ENCODE data around the gene CETN1.

- TF ChIP-seq ZNF425 (CRISPR knock-in tag; conservative IDR thresholded peaks at IDR 0.05) (no peak), CTCF (IDR thresholded peaks at IDR 0.05) (no peak), ZNF138 (CRISPR knock-in tag; conservative IDR thresholded peaks at IDR 0.05) (no peak), SP1 (CRISPR knock-in tag; conservative IDR thresholded peaks at IDR 0.05) (no peak), ESRRA (CRISPR knock-in tag; IDR thresholded peaks at IDR 0.05; ENCODE audit: borderline replicate concordance) (no peak), ATF2 (CRISPR knock-in tag; IDR thresholded peaks at IDR 0.05; ENCODE audit: borderline replicate concordance, low read depth) (no peak), ZNF317 (CRISPR knock-in tag; IDR thresholded peaks at IDR 0.05; ENCODE audit: borderline replicate concordance, low read depth) (no peak), JUN (CRISPR knock-in tag; IDR thresholded peaks at IDR 0.05) (no peak)
These were observed 5.9 kb upstream of the CETN1 start for GRCh38 chr18:574149-574860.

Data from WTC11 (cell line).